NCI-H1417 (cell line): ENCODE measurements around the gene HPSE.

Experiments
- DNase-seq, 3 experiments: peaks; one replicate each; lab custom pipeline; 2025; lab: John Stamatoyannopoulos, UW

The HPSE gene

DNA sequence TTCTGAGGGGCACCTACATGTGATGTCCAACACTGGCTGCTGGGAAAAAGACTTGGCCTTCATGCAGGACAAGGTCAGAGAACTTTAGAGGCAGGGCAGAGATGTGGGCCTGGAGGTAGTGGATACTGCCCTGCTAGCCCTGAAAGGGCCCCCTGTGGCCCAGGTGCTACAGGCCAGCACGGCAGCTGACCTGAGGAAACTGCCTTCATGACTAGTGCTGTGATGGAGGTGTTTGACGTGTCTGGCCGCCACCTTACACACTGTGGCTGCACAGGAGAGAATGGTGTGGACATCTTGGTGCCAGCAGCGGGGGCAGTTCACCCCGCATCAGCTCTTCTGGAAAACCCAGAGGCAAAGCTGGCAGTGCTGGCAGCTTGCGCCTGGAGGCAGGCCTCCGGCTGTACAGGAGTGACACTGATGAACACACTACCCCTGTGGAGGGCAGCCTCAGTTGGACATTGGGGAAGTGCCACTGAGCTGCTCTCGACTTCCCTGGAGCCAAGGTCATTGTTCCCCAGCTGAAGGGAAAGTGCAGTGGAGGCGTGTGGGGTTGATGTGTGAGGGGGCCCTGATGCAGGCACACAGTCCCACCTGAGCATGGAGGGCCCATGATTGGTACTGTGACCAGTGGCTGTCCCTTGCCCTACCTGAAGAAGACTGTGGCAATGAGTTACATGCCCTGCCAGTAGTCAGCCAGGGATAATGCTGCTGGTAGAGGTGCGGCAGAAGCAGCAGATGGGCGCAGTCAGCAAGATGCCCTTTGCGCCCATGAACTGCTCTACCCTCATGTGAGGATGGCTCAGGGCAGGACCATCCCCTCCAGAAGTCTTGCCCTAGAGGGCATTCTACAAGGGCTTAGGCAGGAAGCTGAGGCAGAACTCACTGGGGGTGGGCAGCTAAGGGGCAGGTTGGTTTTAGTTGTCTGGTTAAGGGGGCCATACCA, 87.0 kb downstream of the HPSE start:
- no peak for DNase-seq
